Neuronal stem cell (in vitro differentiated cells): ENCODE measurements around the gene PDE6A.

ENCODE experiments used
- DNase-seq: peaks from one replicate; pipeline ENCODE4 v3.0.0-alpha.2; 2013; ENCODE audit warnings: low spot score
- H2AFZ ChIP-seq: one replicate; pipeline ENCODE4 v1.6.1; 2013; ENCODE audit warnings: mild to moderate bottlenecking, low read length, inconsistent platforms
- H2AK5ac ChIP-seq: 2 replicates; pipeline ENCODE4 v1.6.1; 2013; ENCODE audit warnings: low read depth, mild to moderate bottlenecking, inconsistent platforms, low read length, moderate library complexity, mixed read lengths
- H2BK120ac ChIP-seq: 2 replicates; pipeline ENCODE4 v1.6.1; 2013; ENCODE audit warnings: low read depth, mild to moderate bottlenecking, inconsistent platforms, low read length, moderate library complexity, mixed read lengths
- H2BK12ac ChIP-seq: one replicate; pipeline ENCODE4 v1.6.1; 2013; ENCODE audit warnings: low read length, inconsistent platforms
- H2BK15ac ChIP-seq: 2 replicates; pipeline ENCODE4 v1.6.1; 2013; ENCODE audit warnings: mild to moderate bottlenecking, low read length, inconsistent platforms, mixed read lengths
- H2BK5ac ChIP-seq: one replicate; pipeline ENCODE4 v1.6.1; 2013; ENCODE audit warnings: inconsistent platforms, mild to moderate bottlenecking, low read length, moderate library complexity
- H3K14ac ChIP-seq: one replicate; pipeline ENCODE4 v1.6.1; 2013; ENCODE audit warnings: low read length, inconsistent platforms
- H3K18ac ChIP-seq: 2 replicates; pipeline ENCODE4 v1.6.1; 2013; ENCODE audit warnings: low read length, inconsistent platforms
- H3K23ac ChIP-seq: 2 replicates; pipeline ENCODE4 v1.6.1; 2013; ENCODE audit warnings: low read depth, mild to moderate bottlenecking, mixed read lengths, low read length, inconsistent platforms; ENCODE audit not compliant: poor library complexity
- H3K27ac ChIP-seq: replicated peaks from 3 replicates; pipeline ENCODE4 v1.5.1; 2013; ENCODE audit warnings: low read length, inconsistent platforms
- H3K27me3 ChIP-seq, 3 experiments: 2 replicates each; pipeline ENCODE4 v1.6.1; 2013; ENCODE audit warnings: low read length in 3 of 3, mild to moderate bottlenecking in 2 of 3, inconsistent platforms in 1 of 3, low read depth in 1 of 3, mixed read lengths in 1 of 3, moderate library complexity in 1 of 3; ENCODE audit not compliant: control insufficient read depth in 3 of 3, insufficient read depth in 3 of 3
- H3K36me3 ChIP-seq, 2 donors: replicated peaks in 1 of 2; 2 replicates each; pipeline ENCODE4 v1.6.1; 2013; ENCODE audit warnings: low read length in 2 of 2; ENCODE audit not compliant: control insufficient read depth in 2 of 2, insufficient read depth in 2 of 2
- H3K4ac ChIP-seq: 2 replicates; pipeline ENCODE4 v1.6.1; 2013; ENCODE audit warnings: inconsistent platforms, mild to moderate bottlenecking, low read length, moderate library complexity
- H3K4me1 ChIP-seq, 2 donors: 1 replicate in 1 of 2; 2 replicates in 1 of 2; pipeline ENCODE4 v1.6.1; 2013; ENCODE audit warnings: low read length in 2 of 2, low read depth in 1 of 2; ENCODE audit not compliant: control insufficient read depth in 2 of 2, insufficient read depth in 1 of 2
- H3K4me2 ChIP-seq: one replicate; pipeline ENCODE4 v1.6.1; 2013; ENCODE audit warnings: mild to moderate bottlenecking, low read length, inconsistent platforms; ENCODE audit not compliant: insufficient read depth, poor library complexity, severe bottlenecking
- H3K4me3 ChIP-seq, 2 donors: 2 replicates each; pipeline ENCODE4 v1.5.1; 2013; ENCODE audit warnings: low read length in 2 of 2, mild to moderate bottlenecking in 2 of 2, inconsistent platforms in 1 of 2, moderate library complexity in 1 of 2
- H3K79me1 ChIP-seq: one replicate; pipeline ENCODE4 v1.6.1; 2013; ENCODE audit warnings: low read depth, mild to moderate bottlenecking, inconsistent platforms, low read length, moderate library complexity
- H3K9ac ChIP-seq: one replicate; pipeline ENCODE4 v1.6.1; 2013; ENCODE audit warnings: mild to moderate bottlenecking, low read depth, low read length, inconsistent platforms; ENCODE audit not compliant: poor library complexity
- H3K9me3 ChIP-seq, 2 donors: replicated peaks in 1 of 2; 2 replicates each; pipeline versions ENCODE3 to v1.6.1; 2013; ENCODE audit warnings: low read length in 2 of 2, mild to moderate bottlenecking in 2 of 2, inconsistent platforms in 1 of 2, low read depth in 1 of 2, mixed read lengths in 1 of 2, moderate library complexity in 1 of 2; ENCODE audit not compliant: control insufficient read depth in 2 of 2, insufficient read depth in 1 of 2
- H4K8ac ChIP-seq: one replicate; pipeline ENCODE4 v1.6.1; 2013; ENCODE audit warnings: low read depth, mild to moderate bottlenecking, inconsistent platforms, low read length, moderate library complexity
- H4K91ac ChIP-seq: one replicate; pipeline ENCODE4 v1.6.1; 2013; ENCODE audit warnings: low read length, low read depth, mild to moderate bottlenecking, inconsistent platforms; ENCODE audit not compliant: poor library complexity
- WGBS, 2 donors: extraction: QIAGEN DNeasy Blood & Tissue Kit; methylation state at CpG; one replicate each; pipeline ENCODE4 v1.1.7; 2013; ENCODE audit warnings: missing lambda C conversion rate in 2 of 2, mixed read lengths in 1 of 2; ENCODE audit not compliant: insufficient read length in 2 of 2, insufficient replicate concordance in 1 of 2; ENCODE audit errors: extremely low coverage in 2 of 2; 5-methylcytosine and 5-hydroxymethylcytosine counted together

The PDE6A gene

DNA sequence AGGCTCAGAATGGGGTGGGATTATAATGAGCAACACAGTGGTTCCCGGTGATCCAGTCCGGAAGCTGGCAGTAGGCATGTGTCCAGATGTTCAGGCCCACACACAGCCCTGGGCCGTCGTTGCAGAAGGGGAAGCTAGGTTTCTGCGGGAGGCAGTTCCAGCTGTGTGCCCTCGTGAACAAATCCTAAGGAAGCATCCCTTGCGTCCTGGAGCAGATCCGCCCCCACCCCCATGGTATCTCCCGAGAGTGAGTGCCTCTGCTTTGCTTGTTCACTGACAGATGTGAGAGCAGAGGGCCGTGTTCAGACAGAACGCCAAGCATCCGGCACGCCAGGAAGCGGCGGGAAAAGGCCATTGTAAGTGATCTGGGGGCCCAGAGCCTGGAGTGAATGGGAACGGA lies 104.8 kb downstream of the PDE6A start:
- Histone ChIP-seq H3K79me1 (no peaks in the 10 kb centered on the region), H3K18ac (no peak overlapping the region), H3K14ac (no peak overlapping the region), H3K27me3 (no peaks in the 10 kb centered on the region), H2BK120ac (no peak overlapping the region), H3K4me3 (peak overlapping the region in 1 of 2 donors; percentile 23), H3K9me3 (no peaks in the 10 kb centered on the region), H2BK15ac (no peak overlapping the region), H4K8ac (no peak overlapping the region), H3K36me3 (no peaks in the 10 kb centered on the region), H3K4me2 (no peak overlapping the region), H4K91ac (no peak overlapping the region), H2AFZ (peak overlapping the region; percentile 92), H3K4me1 (peaks cover 10 to 30% of the 10 kb centered on the region in 2 donors), H3K9ac (no peak overlapping the region), H2AK5ac (no peak overlapping the region), H2BK5ac (no peak overlapping the region), H2BK12ac (no peak overlapping the region), H3K23ac (no peak overlapping the region), H3K27ac (no peak overlapping the region), H3K4ac (no peak overlapping the region)
- no CpG with 5 or more reads among the region's 16 CpGs for WGBS, 2 donors
- DNase-seq: no peak

DNA sequence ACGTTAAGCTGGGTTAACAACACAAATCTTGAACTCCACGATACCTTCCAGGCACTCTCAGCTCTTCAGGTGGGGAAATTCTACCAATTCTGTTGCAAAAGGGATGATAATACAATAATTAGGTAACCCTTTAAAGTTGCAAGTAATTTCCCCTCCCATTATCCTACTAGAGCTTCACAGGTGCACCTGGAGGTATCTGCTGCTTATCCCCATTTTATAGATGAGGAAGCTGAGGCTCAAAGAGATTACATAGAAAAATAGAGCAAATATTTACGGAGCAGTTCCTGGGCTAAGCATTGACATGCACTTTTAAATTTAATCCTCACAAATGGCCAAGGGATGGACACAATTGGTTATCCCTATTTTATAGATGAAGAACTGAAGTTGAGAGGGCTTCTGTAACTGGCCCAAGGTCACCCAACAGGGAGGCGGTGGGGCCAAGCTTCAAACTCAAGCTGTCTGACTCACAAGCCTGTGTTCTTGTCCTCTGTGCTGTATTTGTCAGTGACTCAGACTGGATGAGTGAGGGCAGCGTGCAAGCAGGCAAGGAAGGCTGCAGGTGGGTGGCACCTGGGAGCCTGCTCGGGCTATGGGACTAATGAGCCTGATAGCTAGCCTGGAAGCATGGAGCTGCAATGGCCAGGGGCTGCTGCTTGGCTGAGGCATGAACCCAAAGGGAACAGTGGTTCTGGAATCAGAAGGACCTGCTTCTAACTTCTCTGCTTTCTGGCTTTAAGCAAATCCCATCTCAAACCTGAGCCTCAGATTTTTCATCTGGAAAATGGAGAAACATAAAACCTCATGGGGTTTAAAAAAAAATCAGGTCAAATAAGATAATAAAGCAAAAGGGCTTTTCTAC lies 105.5 kb downstream of the PDE6A start:
- no peak overlapping the region for H3K27ac ChIP-seq
- H2BK120ac ChIP-seq: no peak overlapping the region
- H3K9ac ChIP-seq: no peak overlapping the region
- no CpG with 5 or more reads among the region's 6 CpGs for WGBS, 2 donors
- no peaks in the 10 kb centered on the region for H3K9me3 ChIP-seq
- no peaks in the 10 kb centered on the region for H3K36me3 ChIP-seq
- H2BK12ac ChIP-seq: no peak overlapping the region
- no peaks in the 10 kb centered on the region for H3K79me1 ChIP-seq
- DNase-seq: no peak
- H3K4me2 ChIP-seq: no peak overlapping the region
- H3K4ac ChIP-seq: no peak overlapping the region
- H3K27me3 ChIP-seq: no peaks in the 10 kb centered on the region
- H2AFZ ChIP-seq: peak overlapping the region; percentile 92
- peak overlapping the region in 1 of 2 donors; percentile 23 for H3K4me3 ChIP-seq
- H4K8ac ChIP-seq: no peak overlapping the region
- H3K23ac ChIP-seq: no peak overlapping the region
- H3K18ac ChIP-seq: no peak overlapping the region
- H2BK15ac ChIP-seq: no peak overlapping the region
- H4K91ac ChIP-seq: no peak overlapping the region
- H3K4me1 ChIP-seq: peaks cover 10 to 30% of the 10 kb centered on the region in 2 donors
- no peak overlapping the region for H2BK5ac ChIP-seq
- no peak overlapping the region for H3K14ac ChIP-seq
- no peak overlapping the region for H2AK5ac ChIP-seq

DNA sequence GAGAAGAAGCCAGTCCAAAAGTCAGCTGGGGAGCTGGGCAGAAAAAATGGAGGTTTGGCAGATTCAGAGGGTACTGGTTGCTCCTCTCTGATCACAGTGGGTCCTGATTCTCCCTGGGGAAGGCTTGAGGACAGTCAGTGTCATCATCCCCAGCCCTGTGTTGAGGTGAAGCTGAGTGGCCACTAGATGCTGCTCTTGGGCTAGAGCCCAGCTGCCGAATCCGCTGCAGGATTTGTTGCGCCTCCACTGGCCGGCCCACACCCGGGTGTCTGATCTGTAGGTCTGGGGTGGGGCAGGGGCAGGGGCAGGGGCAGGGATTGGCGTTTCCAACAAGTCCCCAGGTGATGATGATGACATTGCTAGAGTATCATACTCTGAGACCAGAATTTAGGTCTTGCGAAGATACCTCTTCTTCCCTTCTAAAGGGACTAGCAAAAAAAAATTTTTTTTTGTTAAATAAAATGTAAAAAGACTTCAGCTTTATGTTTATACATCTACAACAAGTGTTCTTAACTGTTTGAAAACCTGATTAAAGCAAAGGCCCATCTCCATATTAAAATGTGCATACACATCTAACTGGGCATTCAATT lies 106.8 kb downstream of the PDE6A start:
- H2BK12ac ChIP-seq: no peak overlapping the region
- H2BK15ac ChIP-seq: no peak overlapping the region
- no peaks in the 10 kb centered on the region for H3K79me1 ChIP-seq
- no peak overlapping the region for H4K91ac ChIP-seq
- no peak overlapping the region for H2BK120ac ChIP-seq
- DNase-seq: peak; percentile 46
- WGBS, 2 donors: no CpG with 5 or more reads among the region's 7 CpGs
- H3K4ac ChIP-seq: no peak overlapping the region
- no peak overlapping the region for H3K23ac ChIP-seq
- H3K18ac ChIP-seq: no peak overlapping the region
- H3K27ac ChIP-seq: no peak overlapping the region
- H3K4me1 ChIP-seq: peaks cover 10 to 30% of the 10 kb centered on the region in 2 donors
- H3K27me3 ChIP-seq: no peaks in the 10 kb centered on the region
- no peak overlapping the region for H3K4me3 ChIP-seq
- H4K8ac ChIP-seq: no peak overlapping the region
- H3K14ac ChIP-seq: no peak overlapping the region
- no peak overlapping the region for H2BK5ac ChIP-seq
- H2AK5ac ChIP-seq: no peak overlapping the region
- H3K4me2 ChIP-seq: no peak overlapping the region
- H3K9me3 ChIP-seq: no peaks in the 10 kb centered on the region
- no peak overlapping the region for H3K9ac ChIP-seq
- no peaks in the 10 kb centered on the region for H3K36me3 ChIP-seq
- peak overlapping the region; percentile 49 for H2AFZ ChIP-seq

DNA sequence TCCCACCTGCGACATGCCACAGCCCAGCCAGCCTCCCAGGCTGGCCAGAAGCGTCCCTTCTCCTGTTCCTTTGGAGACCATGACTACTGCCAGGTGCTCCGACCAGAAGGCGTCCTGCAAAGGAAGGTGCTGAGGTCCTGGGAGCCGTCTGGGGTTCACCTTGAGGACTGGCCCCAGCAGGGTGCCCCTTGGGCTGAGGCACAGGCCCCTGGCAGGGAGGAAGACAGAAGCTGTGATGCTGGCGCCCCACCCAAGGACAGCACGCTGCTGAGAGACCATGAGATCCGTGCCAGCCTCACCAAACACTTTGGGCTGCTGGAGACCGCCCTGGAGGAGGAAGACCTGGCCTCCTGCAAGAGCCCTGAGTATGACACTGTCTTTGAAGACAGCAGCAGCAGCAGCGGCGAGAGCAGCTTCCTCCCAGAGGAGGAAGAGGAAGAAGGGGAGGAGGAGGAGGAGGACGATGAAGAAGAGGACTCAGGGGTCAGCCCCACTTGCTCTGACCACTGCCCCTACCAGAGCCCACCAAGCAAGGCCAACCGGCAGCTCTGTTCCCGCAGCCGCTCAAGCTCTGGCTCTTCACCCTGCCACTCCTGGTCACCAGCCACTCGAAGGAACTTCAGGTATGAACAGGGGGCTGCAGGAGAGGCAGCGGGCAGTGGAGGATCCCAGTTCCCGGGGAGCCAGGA lies 108.0 kb downstream of the PDE6A start:
- peak overlapping the region; percentile 32 for H2AK5ac ChIP-seq
- DNase-seq: no peak
- H3K18ac ChIP-seq: no peak overlapping the region
- no peak overlapping the region for H2BK5ac ChIP-seq
- no peaks in the 10 kb centered on the region for H3K79me1 ChIP-seq
- H3K9me3 ChIP-seq: no peaks in the 10 kb centered on the region
- H3K23ac ChIP-seq: no peak overlapping the region
- no peak overlapping the region for H2BK12ac ChIP-seq
- no peaks in the 10 kb centered on the region for H3K27me3 ChIP-seq
- no peak overlapping the region for H3K27ac ChIP-seq
- no peak overlapping the region for H4K8ac ChIP-seq
- H3K4me1 ChIP-seq: peaks cover 7 to 25% of the 10 kb centered on the region in 2 donors
- no peak overlapping the region for H2AFZ ChIP-seq
- H3K4me3 ChIP-seq: no peak overlapping the region
- H3K4me2 ChIP-seq: no peak overlapping the region
- H4K91ac ChIP-seq: no peak overlapping the region
- H3K36me3 ChIP-seq: no peaks in the 10 kb centered on the region
- H2BK15ac ChIP-seq: no peak overlapping the region
- no peak overlapping the region for H3K14ac ChIP-seq
- peak overlapping the region; percentile 5 for H3K9ac ChIP-seq
- WGBS, 2 donors: no CpG with 5 or more reads among the region's 18 CpGs
- peak overlapping the region; percentile 24 for H3K4ac ChIP-seq
- H2BK120ac ChIP-seq: no peak overlapping the region
